NOMO-1 (cell line): ENCODE measurements around the gene SRCIN1.
"Not testable (repeated sequence)": the region's sequence is repeated elsewhere in the genome, so short reads cannot be mapped to it uniquely, and the experiment has no call there.

Experiments used
- DNase-seq, 2 experiments: peaks; one replicate each; lab custom pipeline; 2025; ENCODE audit not compliant: unreplicated experiment in 2 of 2; lab: John Stamatoyannopoulos, UW

The SRCIN1 gene

GRCh38 chr17:38530856-38531255 lies 74.9 kb downstream of the SRCIN1 start:
- not testable (repeated sequence) for DNase-seq

DNA sequence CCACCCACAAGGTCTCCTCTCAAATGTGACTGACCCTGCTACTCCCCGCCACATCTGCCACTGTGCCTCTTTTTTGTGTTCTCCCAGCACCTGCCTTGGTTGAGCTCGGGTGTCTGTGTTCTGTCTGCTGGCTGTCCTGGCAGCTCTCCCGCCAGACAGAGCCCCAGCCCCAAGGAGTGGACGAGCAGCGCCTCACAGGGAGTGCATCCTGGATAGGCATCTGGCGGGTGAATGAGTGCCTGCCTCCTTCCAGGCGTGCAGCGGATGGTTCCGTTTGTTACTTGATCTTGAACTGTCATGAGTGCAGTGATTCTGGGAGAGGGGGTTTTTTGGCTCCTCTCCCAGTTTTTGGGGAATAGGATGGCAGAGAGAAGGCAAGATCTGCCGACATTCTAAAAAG lies 77.6 kb downstream of the SRCIN1 start:
- not testable (repeated sequence) for DNase-seq

- DNase-seq, result not testable (repeated sequence)
Measured at GRCh38 chr17:38526526-38526925, 79.2 kb downstream of the SRCIN1 start.

- no peak for DNase-seq
Measured at GRCh38 chr17:38512473-38513058, 93.2 kb downstream of the SRCIN1 start.

- no peak for DNase-seq
Measured at GRCh38 chr17:38511150-38512108, 94.3 kb downstream of the SRCIN1 start.

GRCh38 chr17:38510421-38511149 lies 95.2 kb downstream of the SRCIN1 start:
- peak in 1 of 2 experiments; percentile 17 for DNase-seq

GRCh38 chr17:38509772-38510420 lies 95.9 kb downstream of the SRCIN1 start:
- no peak for DNase-seq

DNA sequence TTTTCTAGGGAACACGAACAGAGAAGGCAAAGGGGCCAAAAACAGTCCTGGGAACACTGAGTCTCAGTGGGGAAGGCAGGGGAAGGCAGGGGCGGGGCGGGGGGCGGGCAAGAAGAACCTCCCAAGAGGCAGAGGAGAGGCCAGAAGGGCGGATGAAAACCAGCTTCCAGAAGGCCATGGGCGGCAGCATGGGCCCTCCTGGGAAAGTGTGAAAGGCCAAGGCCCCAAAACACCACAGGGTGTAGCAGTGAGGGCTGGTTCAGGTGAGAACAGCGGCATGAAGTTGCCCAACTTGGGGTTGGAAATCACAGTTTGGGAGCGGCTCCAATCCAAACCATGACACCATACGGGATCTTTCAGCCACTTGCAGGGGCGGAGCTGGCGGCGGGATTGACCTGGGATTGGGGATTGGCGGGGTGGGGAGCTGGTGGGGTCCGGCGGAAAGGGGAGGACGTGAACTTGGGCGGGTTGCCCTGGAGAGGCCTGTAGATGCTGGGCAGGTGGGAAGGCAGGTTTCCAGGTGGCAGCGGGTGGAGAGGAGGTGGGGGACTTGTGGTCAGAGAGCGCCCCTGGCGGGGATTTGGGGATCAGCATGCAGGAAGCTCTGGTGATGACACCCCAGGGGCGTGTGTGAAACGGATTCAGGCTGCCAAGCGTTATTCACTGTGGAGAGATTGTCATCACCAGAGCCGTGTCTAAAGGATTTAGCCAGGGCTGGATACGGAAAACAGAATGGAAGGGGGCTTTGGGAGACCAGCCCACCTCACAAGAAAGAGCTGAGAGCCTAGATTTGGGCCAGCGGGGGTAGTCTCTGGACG lies 96.6 kb downstream of the SRCIN1 start:
- DNase-seq, result peak in 1 of 2 experiments; percentile 46

- DNase-seq, result no peak
Measured at GRCh38 chr17:38508570-38508950, 97.2 kb downstream of the SRCIN1 start.

DNA sequence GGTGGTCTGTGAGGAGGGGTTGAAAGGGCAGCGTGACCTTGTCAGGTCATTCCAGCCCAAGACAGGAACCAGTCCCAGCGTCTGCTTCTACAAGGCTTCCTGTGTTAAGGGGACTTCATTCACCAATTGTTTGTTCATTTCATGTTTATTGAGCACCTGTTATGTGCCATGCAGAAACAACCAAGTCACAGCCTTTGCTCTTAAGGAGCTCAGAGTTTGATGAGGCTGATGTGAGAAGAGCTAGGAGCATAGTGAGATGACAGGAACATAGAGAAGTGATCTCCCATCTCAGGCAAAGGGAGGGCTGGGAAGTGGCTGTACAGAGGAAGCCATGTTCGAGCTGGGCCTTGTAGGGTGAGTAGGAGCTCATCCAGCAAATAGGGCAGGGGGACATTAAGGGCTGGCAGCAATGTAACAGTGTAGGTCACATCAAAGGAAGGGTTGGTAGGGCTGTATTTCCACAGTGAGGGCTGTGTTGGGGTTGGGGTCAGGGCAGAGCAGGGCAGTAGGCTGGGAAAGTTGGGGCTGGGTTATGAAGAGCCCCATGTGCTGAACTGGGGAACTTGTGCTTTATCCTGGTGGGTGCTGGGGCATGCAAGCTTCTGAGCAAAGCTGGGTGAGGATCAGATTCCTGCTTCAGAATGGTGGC lies 97.7 kb downstream of the SRCIN1 start:
- DNase-seq, result no peak

GRCh38 chr17:38507436-38507835 lies 98.3 kb downstream of the SRCIN1 start:
- no peak for DNase-seq

- no peak for DNase-seq
Measured at GRCh38 chr17:38504216-38504615, 101.5 kb downstream of the SRCIN1 start.

DNA sequence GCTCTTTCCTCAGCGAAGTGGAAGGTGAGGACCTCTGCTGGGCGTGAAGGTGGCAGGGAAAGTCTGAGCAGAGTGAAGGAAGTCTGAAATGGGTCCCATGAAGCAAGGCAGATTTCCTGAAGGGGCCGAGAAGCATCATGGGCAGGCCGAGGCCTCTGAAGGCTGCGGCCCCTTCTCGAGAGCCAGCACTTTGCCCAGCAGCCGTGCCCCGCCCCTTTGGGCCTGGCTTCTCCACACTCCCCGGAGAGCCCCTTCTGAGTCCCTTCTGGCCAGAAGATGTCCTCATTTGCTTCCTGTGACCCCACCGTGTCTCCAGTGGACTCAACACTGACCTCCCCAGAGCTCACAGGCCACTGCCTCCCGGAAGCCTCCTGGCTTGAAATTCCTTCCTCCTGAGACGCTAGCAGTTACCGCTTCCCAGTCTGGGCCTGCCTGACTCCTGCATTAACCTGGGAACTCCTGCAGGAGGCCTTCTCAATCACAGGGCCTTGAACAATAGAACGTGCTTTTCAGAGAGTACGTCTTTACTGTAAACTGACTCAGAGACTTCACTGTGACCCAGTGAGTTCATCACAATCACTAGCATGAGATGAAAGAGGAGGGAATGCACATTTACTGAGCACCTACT lies 102.4 kb downstream of the SRCIN1 start:
- DNase-seq, result not testable (repeated sequence)

- not testable (repeated sequence) for DNase-seq
Measured at GRCh38 chr17:38501718-38502117, 104.0 kb downstream of the SRCIN1 start.

GRCh38 chr17:38499230-38499629 lies 106.5 kb downstream of the SRCIN1 start:
- DNase-seq, result not testable (repeated sequence)

GRCh38 chr17:38498353-38498752 lies 107.4 kb downstream of the SRCIN1 start:
- DNase-seq, result no peak

- DNase-seq, result not testable (repeated sequence)
Measured at GRCh38 chr17:38497656-38498055, 108.1 kb downstream of the SRCIN1 start.

DNA sequence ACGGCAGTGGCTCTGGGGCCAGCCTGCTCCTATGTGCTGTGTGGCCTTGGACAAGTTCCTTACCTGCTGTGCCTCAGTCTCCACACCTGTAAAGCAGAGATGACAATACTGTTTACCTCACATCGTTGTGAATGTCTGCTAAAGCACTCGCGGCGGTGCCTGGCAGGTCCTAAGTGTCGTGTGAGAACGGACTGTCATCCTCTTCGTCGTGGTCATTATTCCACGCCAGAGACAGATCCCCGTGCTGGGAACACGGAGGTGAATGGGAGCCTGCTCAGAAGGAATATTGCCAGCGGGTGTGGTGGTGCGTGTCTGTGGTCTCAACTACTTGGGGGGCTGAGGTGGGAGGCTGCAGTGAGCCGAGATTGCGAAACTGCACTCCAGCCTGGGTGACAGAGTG lies 111.6 kb downstream of the SRCIN1 start:
- not testable (repeated sequence) for DNase-seq
